HL-60 (cell line): ENCODE results near the gene PUM2.

Experiments used
- DNase-seq, 2 experiments: peaks; one replicate each; pipeline ENCODE4 v3.0.0-alpha.2; 2010 to 2020; ENCODE audit warnings: low read depth in 1 of 2, low spot score in 1 of 2
- H3K27ac ChIP-seq: fragments of 250-450 bp; sonication (Bioruptor Pico); replicated peaks from 2 replicates; pipeline ENCODE4 v1.5.1; 2020; ENCODE audit warnings: mild to moderate bottlenecking, moderate library complexity
- H3K27me3 ChIP-seq: fragments of 250-450 bp; sonication (Bioruptor Pico); 2 replicates; pipeline ENCODE4 v1.5.1; 2021; ENCODE audit warnings: mild to moderate bottlenecking, moderate library complexity; ENCODE audit not compliant: insufficient read depth, poor library complexity, severe bottlenecking
- H3K4me3 ChIP-seq: replicated peaks from 2 replicates; pipeline ENCODE4 v1.5.1; 2011; ENCODE audit warnings: mild to moderate bottlenecking, control low read depth, low read length; ENCODE audit not compliant: insufficient read depth
- CTCF ChIP-seq: IDR thresholded peaks from one replicate; pipeline ENCODE4 v1.5.1; 2011; ENCODE audit warnings: low read length, control low read depth, inconsistent platforms; ENCODE audit not compliant: insufficient read depth
- GABPA ChIP-seq: IDR thresholded peaks from 2 replicates; pipeline ENCODE4 v1.6.1; 2012; ENCODE audit warnings: low read depth
- POLR2AphosphoS5 ChIP-seq: IDR thresholded peaks from 2 replicates; pipeline ENCODE4 v1.6.1; 2012; ENCODE audit warnings: low read depth
- REST ChIP-seq: IDR thresholded peaks from 2 replicates; pipeline ENCODE4 v1.6.1; 2012; ENCODE audit warnings: low read depth; ENCODE audit not compliant: insufficient replicate concordance
- SPI1 ChIP-seq: IDR thresholded peaks from 2 replicates; pipeline ENCODE4 v1.6.1; 2012; ENCODE audit warnings: low read depth, mild to moderate bottlenecking, borderline replicate concordance

The PUM2 gene

GRCh38 chr2:20207051-20207450 is 143.6 kb downstream of the PUM2 start:
- Histone ChIP-seq H3K4me3 (no peak overlapping the region), H3K27ac (no peak overlapping the region), H3K27me3 (no peaks in the 10 kb centered on the region)
- no peak for TF ChIP-seq CTCF
- TF ChIP-seq REST, result no peak
- no peak for TF ChIP-seq POLR2AphosphoS5
- no peak for TF ChIP-seq SPI1
- TF ChIP-seq GABPA, result no peak
- DNase-seq, result no peak

- TF ChIP-seq REST, result no peak
- no peak for TF ChIP-seq CTCF
- TF ChIP-seq POLR2AphosphoS5, result no peak
- TF ChIP-seq GABPA, result no peak
- no peak for TF ChIP-seq SPI1
- H3K27ac ChIP-seq, result no peak overlapping the region
- no peak for DNase-seq
- H3K4me3 ChIP-seq, result no peak overlapping the region
- H3K27me3 ChIP-seq, result no peaks in the 10 kb centered on the region
Observed at GRCh38 chr2:20205915-20206524, 144.6 kb downstream of the PUM2 start.

- Histone ChIP-seq H3K27ac (no peak overlapping the region), H3K27me3 (no peaks in the 10 kb centered on the region), H3K4me3 (no peak overlapping the region)
- DNase-seq, result no peak
- TF ChIP-seq REST, result no peak
- TF ChIP-seq CTCF, result no peak
- TF ChIP-seq SPI1, result no peak
- no peak for TF ChIP-seq GABPA
- TF ChIP-seq POLR2AphosphoS5, result no peak
Observed at GRCh38 chr2:20205069-20205468, 145.6 kb downstream of the PUM2 start.
